A549 (cell line): Measurements from ENCODE around the gene TESK2. TPM values are rescaled to one million over a fixed set of nuclear protein-coding genes. Genes with fewer than 3 reads are reported as not detected.

Experiments
- ATAC-seq, 2 experiments: fragments of 200-7000 bp in 1 of 2; fragments of >200 bp in 1 of 2; cut with Nextera tagmentation in 1 of 2; cut with Tn5 transposase in 1 of 2; 3 replicates each; pipeline versions ENCODE4 v1.8.0 to v1.9.1; 2018 to 2020; ENCODE audit warnings: mild to moderate bottlenecking in 1 of 2, moderate library complexity in 1 of 2
- CTCF ChIA-PET: fragments of 300-600 bp; sonication (Branson Sonifier 250); formaldehyde crosslinking; extraction: SDS; loops from one replicate; lab custom pipeline; 2021; ENCODE audit warnings: antibody characterized with exemption, inconsistent platforms; lab: Yijun Ruan, JAX
- POLR2A ChIA-PET: fragments of 350-600 bp; formaldehyde crosslinking; extraction: SDS; loops from one replicate; lab custom pipeline; 2021; ENCODE audit warnings: antibody characterized with exemption, inconsistent platforms; lab: Yijun Ruan, JAX
- DNase-seq, 2 experiments: peaks; one replicate each; pipeline versions ENCODE4 v3.0.0 to v3.0.0-alpha.2; 2011 to 2016; ENCODE audit warnings: low read depth in 1 of 2, low spot score in 1 of 2
- FAIRE-seq: peaks from 2 replicates; lab custom pipeline; 2011; peaks lifted over from hg19 to GRCh38; lab: Jason Lieb, UNC
- H3K27ac ChIP-seq, 2 experiments: fragments of >200 bp; sonication (Bioruptor Twin); formaldehyde crosslinking; 3 replicates each; pipeline ENCODE4 v1.5.1; 2016 to 2017
- H3K4me1 ChIP-seq: fragments of >200 bp; sonication (Bioruptor Twin); formaldehyde crosslinking; 3 replicates; pipeline ENCODE4 v1.6.1; 2016
- H3K4me2 ChIP-seq: fragments of >200 bp; sonication (Bioruptor Twin); formaldehyde crosslinking; 3 replicates; pipeline ENCODE4 v1.6.1; 2016
- H3K4me3 ChIP-seq: fragments of >200 bp; sonication (Bioruptor Twin); formaldehyde crosslinking; 3 replicates; pipeline ENCODE4 v1.5.1; 2016
- H3K9me3 ChIP-seq: fragments of >200 bp; sonication (Bioruptor Twin); formaldehyde crosslinking; 3 replicates; pipeline ENCODE4 v1.6.1; 2016
- BHLHE40 ChIP-seq: IDR thresholded peaks from 2 replicates; pipeline ENCODE4 v1.6.1; 2012; ENCODE audit warnings: low read depth, low read length, inconsistent platforms
- CBX2 ChIP-seq: fragments of 200-600 bp; sonication (generic); IDR thresholded peaks from 2 replicates; pipeline ENCODE4 v1.6.1; 2016; ENCODE audit warnings: low read depth, mild to moderate bottlenecking, borderline replicate concordance
- ESRRA ChIP-seq: fragments of 150-350 bp; IDR thresholded peaks from 2 replicates; pipeline ENCODE4 v1.6.1; 2014; ENCODE audit warnings: mild to moderate bottlenecking, low read length, borderline replicate concordance
- FOSL2 ChIP-seq, 2 experiments: fragments of 450-650 bp in 1 of 2; fragments of >200 bp in 1 of 2; sonication (Bioruptor Twin) in 1 of 2; formaldehyde crosslinking; IDR thresholded peaks; 2 replicates each; pipeline versions ENCODE4 v1.5.0 to v1.6.1; 2016 to 2020; ENCODE audit warnings: mild to moderate bottlenecking in 1 of 2, moderate library complexity in 1 of 2
- FOXS1 ChIP-seq: fragments of 250-450 bp; sonication (Bioruptor Pico); IDR thresholded peaks from 2 replicates; pipeline ENCODE4 v1.5.0; 2020; ENCODE audit warnings: mild to moderate bottlenecking, moderate library complexity
- HDAC2 ChIP-seq: fragments of 200-600 bp; sonication (generic); IDR thresholded peaks from 2 replicates; pipeline ENCODE4 v1.6.1; 2016
- HOXB5 ChIP-seq: fragments of 250-450 bp; sonication (Bioruptor Pico); IDR thresholded peaks from 2 replicates; pipeline ENCODE4 v1.5.0; 2020; ENCODE audit warnings: mild to moderate bottlenecking, moderate library complexity
- JUN ChIP-seq, 2 experiments: fragments of >200 bp; sonication (Bioruptor Twin); formaldehyde crosslinking; IDR thresholded peaks; 2 replicates in 1 of 2; 3 replicates in 1 of 2; pipeline ENCODE4 v1.6.1; 2016 to 2017
- JUNB ChIP-seq: fragments of >200 bp; sonication (Bioruptor Twin); formaldehyde crosslinking; IDR thresholded peaks from 2 replicates; pipeline ENCODE4 v1.6.1; 2016
- KDM1A ChIP-seq: fragments of 200-600 bp; sonication (generic); IDR thresholded peaks from 2 replicates; pipeline ENCODE4 v1.6.1; 2016; ENCODE audit warnings: low read depth, mild to moderate bottlenecking
- KDM5A ChIP-seq: fragments of 200-600 bp; sonication (generic); IDR thresholded peaks from 2 replicates; pipeline ENCODE4 v1.6.1; 2016; ENCODE audit warnings: antibody characterized with exemption, mild to moderate bottlenecking
- MAFK ChIP-seq: fragments of 450-650 bp; IDR thresholded peaks from 2 replicates; pipeline ENCODE4 v1.6.1; 2014; ENCODE audit not compliant: partially characterized antibody
- MAZ ChIP-seq: fragments of 150-350 bp; IDR thresholded peaks from 2 replicates; pipeline ENCODE4 v1.6.1; 2014; ENCODE audit warnings: antibody characterized with exemption, low read depth, low read length, borderline replicate concordance
- NR3C1 ChIP-seq: fragments of >200 bp; sonication (Bioruptor Twin); formaldehyde crosslinking; IDR thresholded peaks from 3 replicates; pipeline ENCODE4 v1.6.1; 2017
- SREBF2 ChIP-seq: fragments of 450-650 bp; IDR thresholded peaks from 2 replicates; pipeline ENCODE4 v1.6.1; 2014; ENCODE audit warnings: mild to moderate bottlenecking, moderate library complexity
- ZC3H11A ChIP-seq: fragments of 450-650 bp; IDR thresholded peaks from 2 replicates; pipeline ENCODE4 v1.6.1; 2014; ENCODE audit warnings: antibody characterized with exemption, mild to moderate bottlenecking
- WGBS: methylation state at CpG from one replicate; pipeline ENCODE4 v1.1.6; 2017; ENCODE audit errors: missing lambda C conversion rate; 5-methylcytosine and 5-hydroxymethylcytosine counted together
- polyA plus RNA-seq, 4 experiments: library from polyadenylated mRNA; depleted of rRNA in 3 of 4; stranded (reverse); fragments of >200 nt; fragmentation: RNase III in 1 of 4; extraction: RNeasy Plus Mini Kit Qiagen cat#74134 plus additional on column Dnase treatment in 1 of 4; gene quantifications; 2 replicates in 3 of 4; 3 replicates in 1 of 4; pipeline ENCODE4 v1.2.3, GENCODE V29; 2011 to 2017
- TF ChIP-seq, protein P1 (sequence below): fragments of 200-600 bp; sonication (generic); IDR thresholded peaks from 2 replicates; pipeline ENCODE4 v1.6.1; 2016; ENCODE audit warnings: antibody characterized with exemption, mild to moderate bottlenecking, moderate library complexity
- TF ChIP-seq, protein P2 (sequence below): fragments of 250-450 bp; sonication (Bioruptor Pico); IDR thresholded peaks from 2 replicates; pipeline ENCODE4 v1.5.0; 2020; ENCODE audit warnings: low read depth, mild to moderate bottlenecking, moderate library complexity
- TF ChIP-seq, protein P3 (sequence below): fragments of 450-650 bp; IDR thresholded peaks from 2 replicates; pipeline ENCODE4 v1.6.1; 2014; ENCODE audit warnings: antibody characterized with exemption
- TF ChIP-seq, protein P4 (sequence below): IDR thresholded peaks from 2 replicates; pipeline ENCODE4 v1.6.1; 2012; ENCODE audit warnings: low read depth, borderline replicate concordance

TESK2 gene
- polyA plus RNA-seq, 2 of the 4 experiments (the other 2 are of a cell fraction) = 0.22 to 0.48 TPM

DNA sequence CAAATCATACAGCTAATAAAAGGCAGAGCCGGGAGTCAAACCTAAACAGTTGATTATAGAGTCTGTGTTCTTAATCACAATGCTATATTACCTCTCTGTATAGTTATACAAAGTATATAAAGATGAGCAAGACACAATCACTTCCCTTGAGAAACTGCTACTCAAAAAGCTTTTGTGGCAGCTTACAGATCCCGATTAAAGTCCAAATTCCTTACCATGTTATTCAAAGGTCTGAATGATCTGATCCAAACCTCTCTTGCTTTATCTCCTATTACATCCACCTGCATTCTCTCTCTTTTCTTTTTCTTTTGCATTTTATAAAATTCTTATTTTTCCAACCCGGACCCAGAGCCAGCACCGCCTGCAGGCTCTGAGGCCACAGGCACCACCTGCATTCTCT is 93.7 kb downstream of the TESK2 start (continued):
- no peak for TF ChIP-seq MAFK

DNA sequence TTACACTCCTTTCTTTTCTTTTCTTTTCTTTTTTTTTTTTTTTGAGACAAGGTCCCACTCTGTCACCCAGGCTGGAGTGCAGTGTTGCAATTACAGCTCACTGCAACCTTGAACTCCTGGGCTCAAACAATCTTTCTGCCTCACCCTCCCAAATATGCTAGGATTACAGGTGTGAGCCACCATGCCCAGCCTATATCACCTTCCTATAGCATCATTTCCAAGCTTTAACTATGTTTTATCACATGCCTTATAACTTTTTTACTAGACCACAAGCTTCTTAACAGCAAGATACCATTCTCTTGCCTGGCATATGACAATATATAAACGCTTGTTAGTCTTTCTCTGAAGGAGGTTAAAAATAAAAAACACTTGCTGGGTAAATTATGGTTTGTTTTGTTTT is 95.4 kb downstream of the TESK2 start:
- POLR2A ChIA-PET = no interaction called here
- TF ChIP-seq NR3C1 (no peak), JUN (IDR thresholded peaks at IDR 0.05) (no peak), SREBF2 (no peak)
- TF ChIP-seq, protein P1, sequence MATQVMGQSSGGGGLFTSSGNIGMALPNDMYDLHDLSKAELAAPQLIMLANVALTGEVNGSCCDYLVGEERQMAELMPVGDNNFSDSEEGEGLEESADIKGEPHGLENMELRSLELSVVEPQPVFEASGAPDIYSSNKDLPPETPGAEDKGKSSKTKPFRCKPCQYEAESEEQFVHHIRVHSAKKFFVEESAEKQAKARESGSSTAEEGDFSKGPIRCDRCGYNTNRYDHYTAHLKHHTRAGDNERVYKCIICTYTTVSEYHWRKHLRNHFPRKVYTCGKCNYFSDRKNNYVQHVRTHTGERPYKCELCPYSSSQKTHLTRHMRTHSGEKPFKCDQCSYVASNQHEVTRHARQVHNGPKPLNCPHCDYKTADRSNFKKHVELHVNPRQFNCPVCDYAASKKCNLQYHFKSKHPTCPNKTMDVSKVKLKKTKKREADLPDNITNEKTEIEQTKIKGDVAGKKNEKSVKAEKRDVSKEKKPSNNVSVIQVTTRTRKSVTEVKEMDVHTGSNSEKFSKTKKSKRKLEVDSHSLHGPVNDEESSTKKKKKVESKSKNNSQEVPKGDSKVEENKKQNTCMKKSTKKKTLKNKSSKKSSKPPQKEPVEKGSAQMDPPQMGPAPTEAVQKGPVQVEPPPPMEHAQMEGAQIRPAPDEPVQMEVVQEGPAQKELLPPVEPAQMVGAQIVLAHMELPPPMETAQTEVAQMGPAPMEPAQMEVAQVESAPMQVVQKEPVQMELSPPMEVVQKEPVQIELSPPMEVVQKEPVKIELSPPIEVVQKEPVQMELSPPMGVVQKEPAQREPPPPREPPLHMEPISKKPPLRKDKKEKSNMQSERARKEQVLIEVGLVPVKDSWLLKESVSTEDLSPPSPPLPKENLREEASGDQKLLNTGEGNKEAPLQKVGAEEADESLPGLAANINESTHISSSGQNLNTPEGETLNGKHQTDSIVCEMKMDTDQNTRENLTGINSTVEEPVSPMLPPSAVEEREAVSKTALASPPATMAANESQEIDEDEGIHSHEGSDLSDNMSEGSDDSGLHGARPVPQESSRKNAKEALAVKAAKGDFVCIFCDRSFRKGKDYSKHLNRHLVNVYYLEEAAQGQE = no peak
- Histone ChIP-seq H3K4me1 (no peaks in the 10 kb centered on the region), H3K9me3 (no peaks in the 10 kb centered on the region), H3K27ac (no peak overlapping the region), H3K4me3 (no peak overlapping the region), H3K4me2 (no peak overlapping the region)
- WGBS = 61% methylated on average over 1 of the region's 1 CpG
- DNase-seq (no peak), ATAC-seq (no peak), FAIRE-seq (no peak)
- CTCF ChIA-PET = no interaction called here

DNA sequence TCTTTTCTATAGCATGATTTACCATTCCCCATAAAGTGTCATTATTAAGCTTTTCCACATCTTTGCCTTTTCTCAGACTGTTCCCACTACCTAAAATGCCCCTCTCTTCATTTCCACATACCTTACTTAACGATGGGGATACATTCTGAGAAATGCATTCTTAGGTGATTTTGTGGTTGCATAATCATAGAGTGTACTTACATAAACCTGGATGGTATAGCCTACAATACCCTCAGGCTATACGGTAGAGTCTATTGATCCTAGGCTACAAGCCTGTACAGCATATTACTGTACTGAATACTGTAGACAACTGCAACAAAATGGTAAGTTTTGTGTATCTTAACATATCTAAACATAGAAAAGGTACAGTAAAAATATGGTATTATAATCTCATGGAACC is 95.9 kb downstream of the TESK2 start:
- H3K9me3 ChIP-seq = no peaks in the 10 kb centered on the region
- H3K4me3 ChIP-seq = no peak overlapping the region
- FAIRE-seq (no peak), DNase-seq (no peak), ATAC-seq (no peak)
- H3K4me1 ChIP-seq = no peaks in the 10 kb centered on the region
- H3K4me2 ChIP-seq = no peak overlapping the region
- no peak overlapping the region for H3K27ac ChIP-seq
- TF ChIP-seq ZC3H11A (no peak), KDM5A (no peak), SREBF2 (no peak), NR3C1 (no peak), KDM1A (no peak), HOXB5 (no peak), JUN (IDR thresholded peaks at IDR 0.05) (no peak), ESRRA (no peak), BHLHE40 (no peak)
- TF ChIP-seq, protein P2, sequence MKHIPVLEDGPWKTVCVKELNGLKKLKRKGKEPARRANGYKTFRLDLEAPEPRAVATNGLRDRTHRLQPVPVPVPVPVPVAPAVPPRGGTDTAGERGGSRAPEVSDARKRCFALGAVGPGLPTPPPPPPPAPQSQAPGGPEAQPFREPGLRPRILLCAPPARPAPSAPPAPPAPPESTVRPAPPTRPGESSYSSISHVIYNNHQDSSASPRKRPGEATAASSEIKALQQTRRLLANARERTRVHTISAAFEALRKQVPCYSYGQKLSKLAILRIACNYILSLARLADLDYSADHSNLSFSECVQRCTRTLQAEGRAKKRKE (CRISPR knock-in tag) = no peak
- TF ChIP-seq, protein P3, sequence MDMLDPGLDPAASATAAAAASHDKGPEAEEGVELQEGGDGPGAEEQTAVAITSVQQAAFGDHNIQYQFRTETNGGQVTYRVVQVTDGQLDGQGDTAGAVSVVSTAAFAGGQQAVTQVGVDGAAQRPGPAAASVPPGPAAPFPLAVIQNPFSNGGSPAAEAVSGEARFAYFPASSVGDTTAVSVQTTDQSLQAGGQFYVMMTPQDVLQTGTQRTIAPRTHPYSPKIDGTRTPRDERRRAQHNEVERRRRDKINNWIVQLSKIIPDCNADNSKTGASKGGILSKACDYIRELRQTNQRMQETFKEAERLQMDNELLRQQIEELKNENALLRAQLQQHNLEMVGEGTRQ = no peak
- WGBS = 67% methylated on average over 2 of the region's 2 CpGs
- POLR2A ChIA-PET = no interaction called here
- CTCF ChIA-PET = no interaction called here

DNA sequence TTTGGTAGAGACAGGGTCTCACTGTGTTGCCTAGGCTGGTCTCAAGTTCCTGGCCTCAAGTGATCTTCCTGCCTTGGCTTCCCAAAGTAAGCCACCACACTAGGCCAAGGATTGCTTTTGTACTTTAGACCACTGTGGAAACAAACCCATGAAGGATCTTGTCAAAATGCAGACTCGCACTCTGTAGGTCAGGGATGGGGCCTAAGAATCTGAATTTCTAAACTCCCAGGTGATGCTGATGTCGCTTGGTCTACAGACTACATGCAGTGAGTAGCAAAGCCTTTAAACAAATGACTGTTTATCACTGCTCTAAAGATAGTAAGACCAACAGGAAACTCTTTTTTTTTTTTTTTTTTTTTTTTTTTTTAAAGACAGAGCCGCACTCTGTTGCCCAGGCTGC is 96.6 kb downstream of the TESK2 start:
- Histone ChIP-seq H3K27ac (no peak overlapping the region), H3K9me3 (no peaks in the 10 kb centered on the region), H3K4me3 (no peak overlapping the region), H3K4me2 (no peak overlapping the region), H3K4me1 (no peaks in the 10 kb centered on the region)
- ATAC-seq (no peak), DNase-seq (no peak), FAIRE-seq (no peak)
- ChIA-PET CTCF (no interaction called here), POLR2A (no interaction called here)
- no peak for TF ChIP-seq FOSL2 (IDR thresholded peaks at IDR 0.05)
- no peak for TF ChIP-seq FOSL2 (CRISPR knock-in tag; IDR thresholded peaks at IDR 0.05)
- TF ChIP-seq, protein P4, sequence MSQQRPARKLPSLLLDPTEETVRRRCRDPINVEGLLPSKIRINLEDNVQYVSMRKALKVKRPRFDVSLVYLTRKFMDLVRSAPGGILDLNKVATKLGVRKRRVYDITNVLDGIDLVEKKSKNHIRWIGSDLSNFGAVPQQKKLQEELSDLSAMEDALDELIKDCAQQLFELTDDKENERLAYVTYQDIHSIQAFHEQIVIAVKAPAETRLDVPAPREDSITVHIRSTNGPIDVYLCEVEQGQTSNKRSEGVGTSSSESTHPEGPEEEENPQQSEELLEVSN = no peak
- no peak for TF ChIP-seq JUNB
- no peak for TF ChIP-seq HDAC2
- no peak for TF ChIP-seq MAZ
- TF ChIP-seq, protein P3 = no peak
- TF ChIP-seq CBX2 = no peak
- TF ChIP-seq FOXS1 (CRISPR knock-in tag) = no peak
- TF ChIP-seq, protein P2 (CRISPR knock-in tag) = no peak
- WGBS = 90% methylated on average over 3 of the region's 3 CpGs
